Measurements from ENCODE around the gene HAAO.

The HAAO gene

GRCh38 chr2:42797281-42797680 lies 4.9 kb upstream of the HAAO start:
- no peak for TF ChIP-seq POLR2AphosphoS5 (IDR thresholded peaks at IDR 0.05; ENCODE audit: low read depth)
- TF ChIP-seq REST (IDR thresholded peaks at IDR 0.05; ENCODE audit: insufficient replicate concordance, low read depth) = no peak
- TF ChIP-seq GABPA (IDR thresholded peaks at IDR 0.05; ENCODE audit: low read depth) = no peak
- no peak for TF ChIP-seq CTCF (IDR thresholded peaks at IDR 0.05; ENCODE audit: insufficient read depth, low read length)
- no peak for TF ChIP-seq SPI1 (IDR thresholded peaks at IDR 0.05; ENCODE audit: borderline replicate concordance, low read depth)
- no peak overlapping the region for H3K4me3 ChIP-seq (replicated peaks; ENCODE audit: insufficient read depth, low read length)
- H3K27ac ChIP-seq (replicated peaks) = no peak overlapping the region

GRCh38 chr2:42796427-42797248 lies 4.3 kb upstream of the HAAO start:
- no peak overlapping the region for H3K4me3 ChIP-seq (replicated peaks; ENCODE audit: insufficient read depth, low read length)
- H3K27ac ChIP-seq (replicated peaks) = no peak overlapping the region
- no peak for DNase-seq (ENCODE audit: low read depth in 1 of 2, low spot score in 1 of 2)
- H3K27me3 ChIP-seq (ENCODE audit: insufficient read depth, poor library complexity, severe bottlenecking) = no peaks in the 10 kb centered on the region
- no peak for TF ChIP-seq CTCF (IDR thresholded peaks at IDR 0.05; ENCODE audit: insufficient read depth, low read length)
- TF ChIP-seq GABPA (IDR thresholded peaks at IDR 0.05; ENCODE audit: low read depth) = no peak
- TF ChIP-seq REST (IDR thresholded peaks at IDR 0.05; ENCODE audit: insufficient replicate concordance, low read depth) = no peak
- no peak for TF ChIP-seq SPI1 (IDR thresholded peaks at IDR 0.05; ENCODE audit: borderline replicate concordance, low read depth)
- TF ChIP-seq POLR2AphosphoS5 (IDR thresholded peaks at IDR 0.05; ENCODE audit: low read depth) = no peak

More at GRCh38 chr2:42797281-42797680, 4.9 kb upstream of the HAAO start:
- no peaks in the 10 kb centered on the region for H3K27me3 ChIP-seq (ENCODE audit: insufficient read depth, poor library complexity, severe bottlenecking)
- no peak for DNase-seq (ENCODE audit: low read depth in 1 of 2, low spot score in 1 of 2)

- no peak overlapping the region for H3K27ac ChIP-seq (replicated peaks)
- TF ChIP-seq REST (IDR thresholded peaks at IDR 0.05; ENCODE audit: insufficient replicate concordance, low read depth) (no peak), POLR2AphosphoS5 (IDR thresholded peaks at IDR 0.05; ENCODE audit: low read depth) (no peak)
- no peak overlapping the region for H3K4me3 ChIP-seq (replicated peaks; ENCODE audit: insufficient read depth, low read length)
- DNase-seq (ENCODE audit: low read depth in 1 of 2, low spot score in 1 of 2) = no peak
- H3K27me3 ChIP-seq (ENCODE audit: insufficient read depth, poor library complexity, severe bottlenecking) = no peaks in the 10 kb centered on the region
These were observed 3.5 kb upstream of the HAAO start for GRCh38 chr2:42795841-42796301.

All from HL-60 (cell line).